Stimulated activated naive CD8-positive, alpha-beta T cell treated with anti-CD3 and anti-CD28 coated beads, Interleukin-15, Interleukin-2, amounts not matched to agents 100 ng/mL and 50 ng/mL, for 24 hours (primary cell): ENCODE measurements around the gene S100A4.
"Not testable (repeated sequence)": the region's sequence is repeated elsewhere in the genome, so short reads cannot be mapped to it uniquely, and the experiment has no call there.

Experiments used
- H3K27ac Mint-ChIP-seq: one replicate; pipeline ENCODE4 v1.8.0; 2021; ENCODE audit warnings: mild to moderate bottlenecking, mixed read lengths
- H3K27me3 Mint-ChIP-seq: one replicate; pipeline ENCODE4 v1.8.0; 2021; ENCODE audit warnings: mixed read lengths
- H3K36me3 Mint-ChIP-seq: one replicate; pipeline ENCODE4 v1.8.0; 2021; ENCODE audit warnings: low read depth, mixed read lengths
- H3K4me1 Mint-ChIP-seq: one replicate; pipeline ENCODE4 v1.8.0; 2021; ENCODE audit warnings: low read depth, mixed read lengths
- H3K4me3 Mint-ChIP-seq: one replicate; pipeline ENCODE4 v1.8.0; 2021; ENCODE audit warnings: mild to moderate bottlenecking, mixed read lengths
- H3K9me3 Mint-ChIP-seq: one replicate; pipeline ENCODE4 v1.8.0; 2021; ENCODE audit warnings: mixed read lengths

The S100A4 gene

GRCh38 chr1:153534925-153535241, 10.7 kb downstream of the S100A4 start:
- Mint-ChIP-seq H3K27me3 (no peaks in the 10 kb centered on the region), H3K27ac (peak overlapping the region; percentile 90), H3K36me3 (peaks cover 15% of the 10 kb centered on the region), H3K4me3 (peak overlapping the region; percentile 97), H3K4me1 (peaks cover 78% of the 10 kb centered on the region), H3K9me3 (no peaks in the 10 kb centered on the region)

- Mint-ChIP-seq H3K4me1 (peaks cover 73% of the 10 kb centered on the region), H3K36me3 (peaks cover 15% of the 10 kb centered on the region), H3K9me3 (no peaks in the 10 kb centered on the region), H3K27me3 (no peaks in the 10 kb centered on the region), H3K4me3 (peak overlapping the region; percentile 97), H3K27ac (peak overlapping the region; percentile 90)
Observed at GRCh38 chr1:153534226-153534924, 11.2 kb downstream of the S100A4 start.

- H3K9me3 Mint-ChIP-seq = no peaks in the 10 kb centered on the region
- H3K27ac Mint-ChIP-seq = peak overlapping the region; percentile 96
- H3K4me1 Mint-ChIP-seq = peaks cover 75% of the 10 kb centered on the region
- peak overlapping the region; percentile 97 for H3K4me3 Mint-ChIP-seq
- H3K36me3 Mint-ChIP-seq = peaks cover 15% of the 10 kb centered on the region
- no peaks in the 10 kb centered on the region for H3K27me3 Mint-ChIP-seq
Observed at GRCh38 chr1:153533689-153534201, 11.9 kb downstream of the S100A4 start.

GRCh38 chr1:153532769-153533599, 12.6 kb downstream of the S100A4 start:
- no peaks in the 10 kb centered on the region for H3K9me3 Mint-ChIP-seq
- H3K4me1 Mint-ChIP-seq = peaks cover 71% of the 10 kb centered on the region
- H3K36me3 Mint-ChIP-seq = peaks cover 15% of the 10 kb centered on the region

GRCh38 chr1:153532181-153532580, 13.4 kb downstream of the S100A4 start:
- Mint-ChIP-seq H3K27ac (peak overlapping the region; percentile 96), H3K9me3 (no peaks in the 10 kb centered on the region), H3K4me1 (peaks cover 64% of the 10 kb centered on the region)

More at GRCh38 chr1:153532769-153533599, 12.6 kb downstream of the S100A4 start:
- peak overlapping the region; percentile 97 for H3K4me3 Mint-ChIP-seq
- H3K27me3 Mint-ChIP-seq = no peaks in the 10 kb centered on the region
- H3K27ac Mint-ChIP-seq = peak overlapping the region; percentile 96

GRCh38 chr1:153531638-153532037, 14.0 kb downstream of the S100A4 start:
- H3K4me3 Mint-ChIP-seq = peak overlapping the region; percentile 26
- peaks cover 59% of the 10 kb centered on the region for H3K4me1 Mint-ChIP-seq
- H3K27ac Mint-ChIP-seq = peak overlapping the region; percentile 96
- no peaks in the 10 kb centered on the region for H3K9me3 Mint-ChIP-seq
- H3K36me3 Mint-ChIP-seq = peaks cover 15% of the 10 kb centered on the region
- no peaks in the 10 kb centered on the region for H3K27me3 Mint-ChIP-seq

More at GRCh38 chr1:153532181-153532580, 13.4 kb downstream of the S100A4 start:
- no peaks in the 10 kb centered on the region for H3K27me3 Mint-ChIP-seq
- H3K4me3 Mint-ChIP-seq = peak overlapping the region; percentile 97
- H3K36me3 Mint-ChIP-seq = peaks cover 15% of the 10 kb centered on the region

- Mint-ChIP-seq H3K36me3 (no peaks in the 10 kb centered on the region), H3K27me3 (no peaks in the 10 kb centered on the region), H3K4me1 (peaks cover 30% of the 10 kb centered on the region)
Observed at GRCh38 chr1:153527683-153528040, 17.9 kb downstream of the S100A4 start.

GRCh38 chr1:153527023-153527682, 18.5 kb downstream of the S100A4 start:
- Mint-ChIP-seq H3K4me3 (no peak overlapping the region), H3K27ac (no peak overlapping the region), H3K9me3 (no peaks in the 10 kb centered on the region), H3K36me3 (no peaks in the 10 kb centered on the region), H3K4me1 (peaks cover 30% of the 10 kb centered on the region), H3K27me3 (no peaks in the 10 kb centered on the region)

More at GRCh38 chr1:153527683-153528040, 17.9 kb downstream of the S100A4 start:
- no peak overlapping the region for H3K27ac Mint-ChIP-seq
- no peaks in the 10 kb centered on the region for H3K9me3 Mint-ChIP-seq
- no peak overlapping the region for H3K4me3 Mint-ChIP-seq

- H3K4me3 Mint-ChIP-seq = no peak overlapping the region
- no peaks in the 10 kb centered on the region for H3K36me3 Mint-ChIP-seq
- peaks cover 20% of the 10 kb centered on the region for H3K4me1 Mint-ChIP-seq
- H3K27me3 Mint-ChIP-seq = no peaks in the 10 kb centered on the region
- no peaks in the 10 kb centered on the region for H3K9me3 Mint-ChIP-seq
- H3K27ac Mint-ChIP-seq = no peak overlapping the region
Observed at GRCh38 chr1:153526132-153526543, 19.5 kb downstream of the S100A4 start.

- Mint-ChIP-seq H3K27me3 (no peaks in the 10 kb centered on the region), H3K4me3 (no peak overlapping the region), H3K36me3 (no peaks in the 10 kb centered on the region), H3K4me1 (peaks cover 12% of the 10 kb centered on the region), H3K27ac (peak overlapping the region; percentile 45), H3K9me3 (no peaks in the 10 kb centered on the region)
Observed at GRCh38 chr1:153525088-153525728, 20.4 kb downstream of the S100A4 start.

GRCh38 chr1:153522353-153523048, 23.1 kb downstream of the S100A4 start:
- H3K4me1 Mint-ChIP-seq, H3K27me3 Mint-ChIP-seq, H3K9me3 Mint-ChIP-seq, H3K27ac Mint-ChIP-seq, H3K36me3 Mint-ChIP-seq: not testable (repeated sequence)
- H3K4me3 Mint-ChIP-seq = peak overlapping the region; percentile 28

- not testable (repeated sequence) for H3K4me1 Mint-ChIP-seq, H3K4me3 Mint-ChIP-seq, H3K36me3 Mint-ChIP-seq, H3K27me3 Mint-ChIP-seq, H3K27ac Mint-ChIP-seq, H3K9me3 Mint-ChIP-seq
Observed at GRCh38 chr1:153521808-153522207, 23.8 kb downstream of the S100A4 start.

- H3K4me1 Mint-ChIP-seq = peaks cover 10% of the 10 kb centered on the region
- no peaks in the 10 kb centered on the region for H3K27me3 Mint-ChIP-seq
- no peak overlapping the region for H3K27ac Mint-ChIP-seq
- no peaks in the 10 kb centered on the region for H3K9me3 Mint-ChIP-seq
- H3K36me3 Mint-ChIP-seq = no peaks in the 10 kb centered on the region
- no peak overlapping the region for H3K4me3 Mint-ChIP-seq
Observed at GRCh38 chr1:153520818-153521476, 24.7 kb downstream of the S100A4 start.
